ENCODE data around the gene PLA2G4B.
A peak's percentile ranks its signal among the peaks of the same experiment; 100 is the strongest.

PLA2G4B gene

GRCh38 chr15:41806291-41807181, 32.1 kb upstream of the PLA2G4B start:
- no peak for DNase-seq (ENCODE audit: low read depth in 2 of 2)

- no peak for DNase-seq (ENCODE audit: low read depth in 2 of 2)
Observed at GRCh38 chr15:41809121-41809520, 29.5 kb upstream of the PLA2G4B start.

GRCh38 chr15:41809526-41810220, 29.0 kb upstream of the PLA2G4B start:
- no peak for DNase-seq (ENCODE audit: low read depth in 2 of 2)

DNA sequence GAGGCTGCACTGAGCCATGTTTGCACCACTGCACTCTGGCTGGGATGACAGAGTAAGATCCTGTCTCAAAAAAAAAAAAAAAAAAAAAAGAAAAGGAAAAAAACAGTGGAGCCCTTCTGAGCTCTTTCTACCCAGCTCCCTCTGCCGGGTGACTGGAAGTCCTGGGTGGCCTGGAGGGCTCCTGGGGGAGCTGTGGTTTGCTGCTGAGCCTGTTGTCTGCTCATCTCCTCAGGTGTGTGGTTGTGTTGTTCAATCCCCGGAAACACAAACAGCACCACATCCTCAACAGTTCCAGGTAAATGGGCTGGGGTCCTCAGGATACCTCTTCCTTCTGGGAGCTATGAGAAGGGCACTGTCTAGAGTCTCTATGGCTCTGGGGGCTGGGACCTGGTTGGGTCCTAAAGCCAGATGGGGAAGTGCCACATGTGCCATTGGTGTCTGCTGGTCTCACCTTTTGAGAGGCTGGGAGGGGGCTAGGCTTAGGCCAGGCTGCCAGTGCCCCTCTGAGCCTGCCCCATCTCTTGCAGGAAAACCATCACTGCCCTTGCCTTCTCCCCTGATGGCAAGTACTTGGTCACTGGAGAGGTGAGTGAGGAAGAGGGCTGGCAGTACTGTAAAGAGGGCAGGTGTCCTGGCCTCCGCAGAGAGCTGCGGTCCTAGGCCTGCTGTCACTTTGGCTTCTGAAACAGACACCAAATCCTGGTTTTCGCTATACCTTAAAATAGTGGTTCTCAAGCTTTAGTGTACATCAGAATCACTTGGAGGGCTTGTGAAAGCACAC, 27.8 kb upstream of the PLA2G4B start:
- DNase-seq (ENCODE audit: low read depth in 2 of 2), result no peak

GRCh38 chr15:41811432-41812195, 27.0 kb upstream of the PLA2G4B start:
- DNase-seq (ENCODE audit: low read depth in 2 of 2), result peak; percentile 59 to 67

DNA sequence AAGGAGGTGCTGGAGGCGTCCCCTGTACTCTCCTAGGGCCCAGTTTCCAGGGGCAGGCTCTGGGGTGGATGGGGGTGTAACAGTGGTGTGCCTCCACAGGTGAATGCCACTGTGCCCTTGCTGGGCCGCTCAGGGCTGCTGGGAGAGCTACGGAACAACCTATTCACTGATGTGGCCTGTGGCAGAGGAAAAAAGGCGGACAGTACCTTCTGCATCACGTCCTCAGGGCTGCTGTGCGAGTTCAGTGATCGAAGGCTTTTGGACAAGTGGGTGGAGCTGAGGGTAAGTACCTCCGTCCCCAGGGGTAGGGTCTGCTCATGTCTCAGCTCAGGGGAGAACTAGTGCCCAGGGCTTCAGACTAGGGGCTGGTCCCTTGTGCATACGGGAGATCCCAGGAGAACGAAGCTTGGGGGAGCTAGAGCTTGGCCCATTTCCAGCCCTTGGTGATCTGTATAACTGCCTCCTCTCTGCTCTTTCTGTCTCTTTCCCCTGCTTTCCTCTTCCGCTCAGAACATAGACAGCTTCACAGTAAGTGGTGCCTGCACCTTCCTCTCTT, 25.7 kb upstream of the PLA2G4B start:
- DNase-seq (ENCODE audit: low read depth in 2 of 2), result no peak

DNA sequence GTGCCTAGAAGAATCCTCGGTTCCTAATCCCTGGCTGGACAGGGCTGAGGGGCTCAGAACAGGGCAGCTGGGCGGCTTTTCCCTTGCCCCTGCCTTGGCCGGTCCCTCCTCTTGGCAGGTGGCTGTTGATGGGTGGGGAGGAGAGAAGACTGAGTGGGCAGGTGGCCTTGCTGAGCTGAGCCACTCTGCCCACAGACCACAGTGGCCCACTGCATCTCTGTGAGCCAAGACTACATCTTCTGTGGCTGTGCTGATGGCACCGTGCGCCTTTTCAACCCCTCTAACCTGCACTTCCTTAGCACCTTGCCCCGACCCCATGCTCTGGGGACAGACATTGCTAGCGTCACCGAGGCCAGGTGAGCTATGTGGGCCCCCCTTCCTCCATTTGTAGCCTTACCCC, 25.2 kb upstream of the PLA2G4B start:
- no peak for DNase-seq (ENCODE audit: low read depth in 2 of 2)

DNA sequence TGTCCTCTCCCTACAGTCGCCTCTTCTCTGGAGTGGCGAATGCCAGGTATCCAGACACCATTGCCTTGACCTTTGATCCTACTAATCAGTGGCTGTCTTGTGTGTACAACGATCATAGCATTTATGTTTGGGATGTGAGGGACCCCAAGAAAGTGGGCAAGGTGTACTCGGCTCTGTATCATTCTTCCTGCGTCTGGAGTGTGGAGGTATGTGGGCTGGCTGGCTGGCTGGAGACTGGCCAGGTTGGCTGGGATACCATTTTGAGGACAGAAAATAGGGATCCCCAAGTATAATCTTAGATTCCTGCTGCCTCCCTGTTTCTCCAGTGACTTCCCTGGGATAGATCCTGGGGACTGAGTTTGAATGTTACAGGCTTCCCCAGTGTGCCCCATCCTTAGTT, 24.1 kb upstream of the PLA2G4B start:
- DNase-seq (ENCODE audit: low read depth in 2 of 2), result no peak

- no peak for DNase-seq (ENCODE audit: low read depth in 2 of 2)
Observed at GRCh38 chr15:41816788-41817187, 21.9 kb upstream of the PLA2G4B start.

DNA sequence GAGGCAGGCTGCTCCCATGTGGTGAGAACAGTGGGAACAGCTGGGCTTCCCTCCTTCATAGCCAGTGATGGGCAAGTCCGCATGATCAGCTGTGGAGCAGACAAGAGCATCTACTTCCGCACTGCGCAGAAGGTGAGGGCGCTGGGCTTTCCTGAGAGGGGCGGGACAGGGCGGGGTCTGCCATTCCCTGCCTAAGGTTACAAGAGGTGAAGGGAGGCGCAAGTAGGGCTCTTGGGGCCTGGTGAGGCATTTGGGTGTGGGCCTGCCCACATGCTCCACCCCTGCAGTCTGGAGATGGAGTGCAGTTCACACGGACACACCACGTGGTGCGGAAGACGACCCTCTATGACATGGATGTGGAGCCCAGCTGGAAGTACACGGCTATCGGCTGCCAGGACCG, 21.3 kb upstream of the PLA2G4B start:
- DNase-seq (ENCODE audit: low read depth in 2 of 2), result no peak

GRCh38 chr15:41817781-41818180, 20.9 kb upstream of the PLA2G4B start:
- DNase-seq (ENCODE audit: low read depth in 2 of 2), result no peak

DNA sequence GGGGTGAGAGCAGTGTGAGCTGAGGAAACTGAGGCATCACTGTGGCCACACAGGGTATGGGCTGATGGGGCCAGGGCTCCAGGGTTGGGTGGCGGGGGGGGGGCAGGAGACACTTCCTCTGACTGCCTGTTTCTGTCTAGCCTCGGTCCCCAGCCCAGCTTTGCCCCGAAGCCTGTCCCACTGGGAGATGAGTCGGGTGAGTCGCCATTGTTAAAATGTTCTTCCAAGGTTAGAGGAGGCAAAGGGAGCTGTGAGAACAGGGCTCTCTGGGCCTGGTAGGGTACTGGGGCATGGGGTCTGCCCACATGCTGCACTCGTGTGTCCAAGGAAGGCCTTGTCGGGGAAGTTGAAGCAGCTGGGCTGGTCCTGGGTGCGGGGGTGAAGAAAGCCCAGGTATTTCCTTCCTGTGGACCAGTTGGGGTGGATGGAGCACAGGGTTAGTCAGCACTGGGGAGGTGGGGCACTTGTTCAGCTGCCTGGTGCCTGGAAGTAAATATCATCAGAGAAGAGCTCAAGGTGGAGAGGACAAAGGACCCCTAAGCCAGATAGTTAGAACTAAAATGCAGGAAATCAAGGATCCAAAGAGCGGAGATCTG, 19.1 kb upstream of the PLA2G4B start:
- no peak for DNase-seq (ENCODE audit: low read depth in 2 of 2)

DNA sequence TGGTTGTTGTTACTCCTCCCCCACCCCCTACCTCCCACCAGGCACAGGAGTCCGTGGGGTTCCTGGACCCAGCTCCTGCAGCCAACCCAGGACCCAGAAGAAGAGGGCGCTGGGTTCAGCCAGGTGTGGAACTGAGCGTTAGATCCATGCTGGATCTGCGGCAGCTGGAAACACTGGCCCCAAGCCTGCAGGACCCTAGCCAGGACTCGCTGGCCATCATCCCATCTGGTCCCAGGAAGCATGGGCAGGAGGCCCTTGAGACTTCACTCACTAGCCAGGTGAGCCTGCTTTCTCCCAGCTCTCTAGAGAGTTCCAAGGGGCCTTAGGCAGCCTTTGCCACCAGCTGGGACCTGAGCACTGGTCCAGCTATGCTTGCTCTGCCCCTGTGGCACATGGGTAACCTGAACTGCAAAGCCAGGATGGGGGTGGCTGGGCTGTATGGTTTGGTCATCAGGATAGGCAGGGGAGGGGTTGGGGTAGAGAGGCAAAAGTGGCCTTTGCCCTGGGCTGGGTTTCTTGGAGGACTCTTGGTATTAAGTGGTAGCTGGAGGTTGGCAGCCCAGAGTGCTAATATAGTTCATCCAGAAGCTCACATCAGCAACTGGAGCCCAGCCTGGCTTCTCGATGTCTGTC, 17.7 kb upstream of the PLA2G4B start:
- DNase-seq (ENCODE audit: low read depth in 2 of 2), result no peak

DNA sequence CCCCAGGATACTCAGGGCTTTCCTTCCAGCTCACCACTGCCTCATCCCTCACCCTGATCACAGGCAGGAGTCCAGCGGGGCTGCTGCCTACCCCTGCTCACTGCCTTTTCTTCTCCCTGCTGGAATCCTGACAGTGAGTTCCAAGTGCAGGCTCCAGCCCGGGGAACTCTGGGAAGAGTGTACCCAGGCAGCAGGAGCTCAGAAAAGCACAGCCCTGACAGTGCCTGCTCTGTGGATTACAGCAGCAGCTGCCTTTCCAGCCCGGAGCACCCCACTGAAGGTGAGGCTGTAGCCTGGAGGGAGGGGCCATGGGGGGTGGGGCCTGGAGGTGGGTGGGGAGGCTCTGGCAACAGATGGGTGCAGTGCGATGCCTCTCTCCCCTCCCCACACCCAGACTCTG, 16.8 kb upstream of the PLA2G4B start:
- no peak for DNase-seq (ENCODE audit: low read depth in 2 of 2)

DNA sequence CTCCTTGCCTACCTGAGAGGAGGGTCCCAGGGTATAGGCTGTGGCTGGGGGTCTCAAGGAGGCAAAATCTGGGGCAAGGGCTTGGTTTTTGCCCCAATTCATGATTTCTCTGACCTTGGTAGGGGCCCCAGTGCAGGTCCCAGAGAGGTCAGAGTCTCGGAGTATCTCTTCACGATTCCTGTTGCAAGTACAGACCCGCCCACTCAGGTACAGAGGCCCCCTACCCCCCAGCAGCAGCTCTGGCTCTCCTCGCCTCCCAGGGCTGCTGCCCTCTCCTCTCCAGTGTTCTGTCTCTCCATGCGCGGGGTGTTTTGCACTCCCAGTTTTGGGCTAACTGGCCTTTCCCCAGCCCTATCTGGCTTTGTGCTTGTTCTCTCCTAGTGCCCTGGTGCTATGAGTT, 16.2 kb upstream of the PLA2G4B start:
- no peak for DNase-seq (ENCODE audit: low read depth in 2 of 2)

GRCh38 chr15:41822957-41823356, 15.7 kb upstream of the PLA2G4B start:
- no peak for DNase-seq (ENCODE audit: low read depth in 2 of 2)

DNA sequence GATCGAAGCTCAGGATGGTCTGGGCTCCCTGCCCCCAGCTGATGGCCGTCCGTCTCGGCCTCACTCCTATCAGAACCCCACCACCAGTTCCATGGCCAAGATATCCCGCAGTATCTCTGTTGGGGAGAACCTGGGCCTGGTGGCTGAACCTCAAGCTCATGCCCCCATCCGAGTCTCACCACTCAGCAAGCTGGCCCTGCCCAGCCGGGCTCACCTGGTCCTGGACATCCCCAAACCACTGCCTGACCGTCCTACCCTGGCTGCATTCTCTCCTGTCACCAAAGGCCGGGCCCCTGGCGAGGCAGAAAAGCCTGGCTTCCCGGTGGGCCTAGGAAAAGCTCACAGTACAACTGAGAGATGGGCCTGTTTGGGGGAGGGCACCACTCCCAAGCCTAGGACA, 15.1 kb upstream of the PLA2G4B start:
- DNase-seq (ENCODE audit: low read depth in 2 of 2), result no peak

DNA sequence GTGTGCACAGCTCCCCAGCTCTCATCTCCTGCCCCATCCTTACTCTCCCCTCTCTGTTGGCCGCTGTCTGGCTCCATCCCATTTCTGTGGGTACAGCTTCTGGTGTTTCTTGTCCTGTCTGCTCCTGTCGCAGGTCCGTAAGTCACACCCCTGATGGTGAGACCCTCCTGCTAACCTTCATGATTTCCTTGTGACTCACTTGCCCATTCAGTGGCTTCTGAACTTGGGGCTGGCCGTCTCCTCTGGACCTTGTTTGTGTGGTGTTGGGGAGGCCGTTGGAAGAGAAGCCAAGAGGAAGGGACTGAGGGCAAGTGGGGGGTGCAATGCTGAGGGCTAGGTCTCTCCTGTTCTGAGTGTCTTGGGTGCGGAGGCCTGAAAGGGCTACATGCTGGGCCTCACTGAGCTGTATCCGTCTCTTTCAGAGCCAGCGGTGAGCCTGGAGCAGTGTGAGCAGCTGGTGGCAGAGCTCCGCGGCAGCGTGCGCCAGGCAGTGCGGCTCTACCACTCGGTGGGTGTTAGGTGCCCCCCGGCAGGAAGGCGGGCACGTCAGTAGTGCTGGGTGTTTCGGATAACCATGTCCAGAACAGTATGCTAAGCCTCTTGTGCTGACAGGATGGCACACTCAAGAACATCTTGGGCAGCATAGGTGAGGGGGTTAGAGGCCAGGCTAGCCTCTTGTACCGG, 14.4 kb upstream of the PLA2G4B start:
- DNase-seq (ENCODE audit: low read depth in 2 of 2), result no peak

DNA sequence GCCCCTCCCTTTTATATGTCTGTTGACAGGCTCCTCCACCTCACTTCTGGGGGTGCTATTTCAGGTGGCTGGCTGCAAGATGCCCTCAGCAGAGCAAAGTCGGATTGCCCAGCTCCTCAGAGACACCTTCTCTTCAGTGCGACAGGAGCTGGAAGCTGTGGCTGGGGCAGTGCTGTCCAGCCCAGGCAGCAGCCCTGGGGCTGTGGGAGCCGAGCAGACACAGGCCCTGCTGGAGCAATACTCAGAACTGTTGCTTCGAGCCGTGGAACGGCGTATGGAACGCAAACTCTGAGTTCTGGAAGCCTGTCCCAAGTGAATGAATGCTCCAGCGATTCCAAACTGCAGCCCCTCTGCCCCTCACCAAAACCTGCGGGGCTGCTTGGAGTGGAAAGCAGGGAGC, 13.5 kb upstream of the PLA2G4B start:
- no peak for DNase-seq (ENCODE audit: low read depth in 2 of 2)

Data from activated CD4-positive, alpha-beta T cell treated with anti-CD3 and anti-CD28 coated beads for 24 hours (primary cell).